H9 (cell line): ENCODE data around the gene MC1R. TPM values are rescaled to one million over a fixed set of nuclear protein-coding genes. Genes with fewer than 3 reads are reported as not detected.

ENCODE experiments used
- DNase-seq: peaks from one replicate; pipeline ENCODE4 v3.0.0-alpha.2; 2017
- H2AFZ ChIP-seq: one replicate; pipeline ENCODE4 v1.6.1; 2013; ENCODE audit warnings: mild to moderate bottlenecking, low read length, control low read depth, moderate library complexity
- H2AK5ac ChIP-seq: 2 replicates; pipeline ENCODE4 v1.6.1; 2013; ENCODE audit warnings: low read length, control low read depth, mixed read lengths; ENCODE audit not compliant: insufficient read length
- H2BK120ac ChIP-seq: one replicate; pipeline ENCODE4 v1.6.1; 2013; ENCODE audit warnings: low read depth, mild to moderate bottlenecking, low read length, control low read depth, inconsistent platforms; ENCODE audit not compliant: poor library complexity, severe bottlenecking
- H2BK12ac ChIP-seq: 2 replicates; pipeline ENCODE4 v1.6.1; 2013; ENCODE audit warnings: low read length, control low read depth, mixed read lengths, low read depth; ENCODE audit not compliant: insufficient read length
- H2BK15ac ChIP-seq: 2 replicates; pipeline ENCODE4 v1.6.1; 2013; ENCODE audit warnings: low read depth, low read length, control low read depth
- H2BK20ac ChIP-seq: one replicate; pipeline ENCODE4 v1.6.1; 2013; ENCODE audit warnings: low read depth, mild to moderate bottlenecking, low read length, control low read depth, inconsistent platforms; ENCODE audit not compliant: poor library complexity, severe bottlenecking
- H2BK5ac ChIP-seq: 2 replicates; pipeline ENCODE4 v1.6.1; 2013; ENCODE audit warnings: low read length, control low read depth, mixed read lengths; ENCODE audit not compliant: insufficient read length
- H3K14ac ChIP-seq: 2 replicates; pipeline ENCODE4 v1.6.1; 2013; ENCODE audit warnings: low read length, control low read depth; ENCODE audit not compliant: insufficient read depth
- H3K18ac ChIP-seq: 2 replicates; pipeline ENCODE4 v1.6.1; 2013; ENCODE audit warnings: low read depth, mild to moderate bottlenecking, mixed read lengths, low read length, control low read depth; ENCODE audit not compliant: insufficient read length
- H3K23ac ChIP-seq: 2 replicates; pipeline ENCODE4 v1.6.1; 2013; ENCODE audit warnings: low read length, control low read depth, mixed read lengths, low read depth; ENCODE audit not compliant: insufficient read length
- H3K23me2 ChIP-seq: 2 replicates; pipeline ENCODE4 v1.6.1; 2013; ENCODE audit warnings: low read depth, mild to moderate bottlenecking, mixed read lengths, low read length, control low read depth; ENCODE audit not compliant: insufficient read length, poor library complexity, severe bottlenecking
- H3K27ac ChIP-seq: 2 replicates; pipeline ENCODE4 v1.5.1; 2013; ENCODE audit warnings: low read length, control low read depth, mixed read lengths, low read depth; ENCODE audit not compliant: insufficient read length
- H3K27me3 ChIP-seq: 2 replicates; pipeline ENCODE4 v1.6.1; 2013; ENCODE audit warnings: low read length, control low read depth, inconsistent platforms; ENCODE audit not compliant: insufficient read depth
- H3K4ac ChIP-seq: 2 replicates; pipeline ENCODE4 v1.6.1; 2013; ENCODE audit warnings: low read depth, mild to moderate bottlenecking, control low read depth, inconsistent platforms, low read length, moderate library complexity
- H3K4me1 ChIP-seq: 2 replicates; pipeline ENCODE4 v1.6.1; 2013; ENCODE audit warnings: low read length, control low read depth, inconsistent platforms; ENCODE audit not compliant: insufficient read depth
- H3K4me2 ChIP-seq: 2 replicates; pipeline ENCODE4 v1.6.1; 2013; ENCODE audit warnings: low read length, control low read depth, mixed read lengths; ENCODE audit not compliant: insufficient read length, insufficient read depth
- H3K56ac ChIP-seq: 2 replicates; pipeline ENCODE4 v1.6.1; 2013; ENCODE audit warnings: low read depth, mild to moderate bottlenecking, mixed read lengths, low read length, control low read depth; ENCODE audit not compliant: insufficient read length
- H3K79me1 ChIP-seq: 2 replicates; pipeline ENCODE4 v1.6.1; 2013; ENCODE audit warnings: low read depth, mild to moderate bottlenecking, moderate library complexity, low read length, control low read depth, inconsistent platforms; ENCODE audit not compliant: insufficient read depth, poor library complexity, severe bottlenecking
- H3K79me2 ChIP-seq: 2 replicates; pipeline ENCODE4 v1.6.1; 2013; ENCODE audit warnings: low read length, control low read depth, inconsistent platforms; ENCODE audit not compliant: insufficient read depth
- H3K9ac ChIP-seq: 2 replicates; pipeline ENCODE4 v1.6.1; 2013; ENCODE audit warnings: low read length, control low read depth, mixed read lengths; ENCODE audit not compliant: insufficient read length; ENCODE audit errors: extremely low read depth
- H3K9me3 ChIP-seq: one replicate; pipeline ENCODE4 v1.6.1; 2013; ENCODE audit warnings: low read depth, low read length, inconsistent platforms; ENCODE audit not compliant: control insufficient read depth
- H3T11ph ChIP-seq: one replicate; pipeline ENCODE4 v1.6.1; 2013; ENCODE audit warnings: mild to moderate bottlenecking, low read length, control low read depth, inconsistent platforms
- H4K20me1 ChIP-seq: one replicate; pipeline ENCODE4 v1.6.1; 2013; ENCODE audit not compliant: control insufficient read depth, insufficient read length, insufficient read depth
- H4K5ac ChIP-seq: 2 replicates; pipeline ENCODE4 v1.6.1; 2013; ENCODE audit warnings: low read depth, mild to moderate bottlenecking, mixed read lengths, low read length, control low read depth; ENCODE audit not compliant: insufficient read length
- H4K8ac ChIP-seq: replicated peaks from 2 replicates; pipeline ENCODE4 v1.6.1; 2013; ENCODE audit warnings: low read length, control low read depth, mixed read lengths, low read depth; ENCODE audit not compliant: insufficient read length
- H4K91ac ChIP-seq: 2 replicates; pipeline ENCODE4 v1.6.1; 2013; ENCODE audit warnings: low read depth, mild to moderate bottlenecking, moderate library complexity, mixed read lengths, low read length, control low read depth; ENCODE audit not compliant: insufficient read length
- H3K27ac Mint-ChIP-seq, 3 experiments: 2 replicates in 2 of 3; 3 replicates in 1 of 3; pipeline ENCODE4 v1.8.0; 2020 to 2021; ENCODE audit warnings: mixed read lengths in 3 of 3, mild to moderate bottlenecking in 1 of 3, moderate library complexity in 1 of 3
- H3K27me3 Mint-ChIP-seq: 2 replicates; pipeline ENCODE4 v1.8.0; 2021; ENCODE audit warnings: low read depth, mild to moderate bottlenecking, moderate library complexity, mixed read lengths
- H3K36me3 Mint-ChIP-seq, 3 experiments: 2 replicates in 2 of 3; 3 replicates in 1 of 3; pipeline ENCODE4 v1.8.0; 2020 to 2021; ENCODE audit warnings: low read depth in 3 of 3, mixed read lengths in 3 of 3; ENCODE audit not compliant: insufficient read depth in 1 of 3
- H3K4me1 Mint-ChIP-seq, 2 experiments: 2 replicates each; pipeline ENCODE4 v1.8.0; 2020; ENCODE audit warnings: mixed read lengths in 2 of 2
- H3K4me3 Mint-ChIP-seq, 2 experiments: 2 replicates in 1 of 2; 3 replicates in 1 of 2; pipeline ENCODE4 v1.8.0; 2020 to 2021; ENCODE audit warnings: mild to moderate bottlenecking in 2 of 2, mixed read lengths in 2 of 2, moderate library complexity in 1 of 2
- H3K9me3 Mint-ChIP-seq, 2 experiments: 2 replicates in 1 of 2; 3 replicates in 1 of 2; pipeline ENCODE4 v1.8.0; 2020; ENCODE audit warnings: mild to moderate bottlenecking in 2 of 2, mixed read lengths in 2 of 2, moderate library complexity in 1 of 2
- CTCF ChIP-seq: fragments of 200-600 bp; sonication (generic); conservative IDR thresholded peaks from 3 replicates; pipeline ENCODE4 v1.8.0; 2021; ENCODE audit warnings: antibody characterized with exemption, mild to moderate bottlenecking
- WGBS: extraction: QIAGEN DNeasy Blood & Tissue Kit; methylation state at CpG from one replicate; pipeline ENCODE4 v1.1.7; 2013; ENCODE audit warnings: missing lambda C conversion rate, low lambda C conversion rate, mixed read lengths; ENCODE audit not compliant: insufficient read length; ENCODE audit errors: extremely low coverage; 5-methylcytosine and 5-hydroxymethylcytosine counted together
- total RNA-seq: library from RNA; stranded (reverse); gene quantifications from 2 replicates; pipeline ENCODE4 v1.2.1, GENCODE V29; 2021

The MC1R gene
- total RNA-seq, 1 experiment from 2014 or later, result 4.7 TPM

GRCh38 chr16:89952049-89952448 lies 33.4 kb downstream of the MC1R start:
- no peak overlapping the region for H2BK5ac ChIP-seq

More at GRCh38 chr16:89952049-89952448, 33.4 kb downstream of the MC1R start:
- Histone ChIP-seq H3K4me1 (no peaks in the 10 kb centered on the region), H3T11ph (no peak overlapping the region), H2BK120ac (no peak overlapping the region), H3K14ac (no peak overlapping the region), H3K56ac (no peak overlapping the region), H4K20me1 (no peaks in the 10 kb centered on the region), H2BK12ac (no peak overlapping the region), H4K8ac (no peak overlapping the region), H4K5ac (no peak overlapping the region), H2AK5ac (no peak overlapping the region), H3K9ac (no peak overlapping the region), H3K23me2 (no peaks in the 10 kb centered on the region), H3K27me3 (peaks cover 4% of the 10 kb centered on the region; the same call in 1 of the 2 replicates), H2BK15ac (no peak overlapping the region), H2BK20ac (no peak overlapping the region), H3K23ac (no peak overlapping the region), H3K27ac (no peak overlapping the region), H3K9me3 (no peaks in the 10 kb centered on the region), H3K18ac (no peak overlapping the region), H2AFZ (no peak overlapping the region), H3K4me2 (no peak overlapping the region), H3K79me1 (no peaks in the 10 kb centered on the region), H4K91ac (no peak overlapping the region), H3K4ac (no peak overlapping the region), H3K79me2 (no peaks in the 10 kb centered on the region)
- Mint-ChIP-seq H3K36me3 (peaks cover 3 to 16% (median 7%) of the 10 kb centered on the region in 3 experiments; a peak in 5 of 7 replicates), H3K27ac (no peak overlapping the region), H3K27me3 (peaks cover 22% of the 10 kb centered on the region), H3K4me1 (peaks cover 7 to 15% of the 10 kb centered on the region in 2 experiments), H3K4me3 (no peak overlapping the region), H3K9me3 (peaks cover 0 to 4% of the 10 kb centered on the region in 2 experiments; a peak in 3 of 5 replicates)
- no CpG with 5 or more reads among the region's 12 CpGs for WGBS
- no peak for DNase-seq
- no peak for TF ChIP-seq CTCF
